Hepatocyte (in vitro differentiated cells): Measurements from ENCODE around the gene DNAH17.

Experiments
- EZH2phosphoT487 ChIP-seq: fragments of 200-600 bp; sonication (generic); IDR thresholded peaks from one replicate; pipeline ENCODE4 v1.6.1; 2018; ENCODE audit warnings: antibody characterized with exemption, mild to moderate bottlenecking, low read depth, moderate library complexity; ENCODE audit not compliant: unreplicated experiment, severe bottlenecking
- TF ChIP-seq, protein P1 (sequence below): fragments of 200-600 bp; sonication (generic); IDR thresholded peaks from 2 replicates; pipeline ENCODE4 v1.5.1; 2016; ENCODE audit warnings: antibody characterized with exemption, mild to moderate bottlenecking; ENCODE audit not compliant: poor library complexity

DNA sequence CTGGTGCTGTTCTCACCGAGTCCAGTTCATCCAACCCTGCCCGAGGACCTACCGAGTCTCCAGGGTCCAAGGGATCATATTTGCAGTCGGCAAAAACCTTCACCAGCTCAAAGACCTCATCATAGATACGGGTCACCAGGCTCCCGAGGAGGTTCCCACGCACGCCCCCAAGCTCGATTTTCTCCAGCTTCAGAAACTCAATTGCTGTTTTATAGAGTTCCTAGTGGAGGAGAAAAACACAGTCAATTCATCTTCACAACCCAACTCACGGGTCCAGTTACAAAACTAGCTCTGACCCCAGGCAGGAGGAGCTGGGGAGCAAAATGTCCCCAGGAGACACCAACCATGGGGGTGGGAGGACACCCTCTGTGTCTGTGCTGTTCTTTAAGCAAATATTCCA lies 10.2 kb downstream of the DNAH17 start:
- TF ChIP-seq, protein P1, sequence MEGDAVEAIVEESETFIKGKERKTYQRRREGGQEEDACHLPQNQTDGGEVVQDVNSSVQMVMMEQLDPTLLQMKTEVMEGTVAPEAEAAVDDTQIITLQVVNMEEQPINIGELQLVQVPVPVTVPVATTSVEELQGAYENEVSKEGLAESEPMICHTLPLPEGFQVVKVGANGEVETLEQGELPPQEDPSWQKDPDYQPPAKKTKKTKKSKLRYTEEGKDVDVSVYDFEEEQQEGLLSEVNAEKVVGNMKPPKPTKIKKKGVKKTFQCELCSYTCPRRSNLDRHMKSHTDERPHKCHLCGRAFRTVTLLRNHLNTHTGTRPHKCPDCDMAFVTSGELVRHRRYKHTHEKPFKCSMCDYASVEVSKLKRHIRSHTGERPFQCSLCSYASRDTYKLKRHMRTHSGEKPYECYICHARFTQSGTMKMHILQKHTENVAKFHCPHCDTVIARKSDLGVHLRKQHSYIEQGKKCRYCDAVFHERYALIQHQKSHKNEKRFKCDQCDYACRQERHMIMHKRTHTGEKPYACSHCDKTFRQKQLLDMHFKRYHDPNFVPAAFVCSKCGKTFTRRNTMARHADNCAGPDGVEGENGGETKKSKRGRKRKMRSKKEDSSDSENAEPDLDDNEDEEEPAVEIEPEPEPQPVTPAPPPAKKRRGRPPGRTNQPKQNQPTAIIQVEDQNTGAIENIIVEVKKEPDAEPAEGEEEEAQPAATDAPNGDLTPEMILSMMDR: no peak
- TF ChIP-seq EZH2phosphoT487: no peak
